Fibroblast of the aortic adventitia (primary cell): Measurements from ENCODE around the gene CCN5. TPM values are rescaled to one million over a fixed set of nuclear protein-coding genes. Genes with fewer than 3 reads are reported as not detected.

Experiments used
- DNase-seq: peaks from one replicate; pipeline ENCODE4 v3.0.0-alpha.2; 2010; ENCODE audit warnings: low read depth
- H3K4me3 ChIP-seq: 2 replicates; pipeline ENCODE4 v1.5.1; 2011; ENCODE audit warnings: low read depth, mild to moderate bottlenecking, control low read depth, low read length, moderate library complexity
- total RNA-seq: library from RNA; depleted of rRNA; stranded (reverse); fragments of >200 nt; gene quantifications from 2 replicates; pipeline ENCODE4 v1.2.3, GENCODE V29; 2012; ENCODE audit warnings: low replicate concordance
- TF ChIP-seq, protein P1 (sequence below): IDR thresholded peaks from 2 replicates; pipeline ENCODE4 v1.5.1; 2011; ENCODE audit warnings: mild to moderate bottlenecking, low read length, control low read depth, inconsistent platforms; ENCODE audit not compliant: insufficient read depth

The CCN5 gene
- total RNA-seq, 1 donor, result 266 TPM

DNA sequence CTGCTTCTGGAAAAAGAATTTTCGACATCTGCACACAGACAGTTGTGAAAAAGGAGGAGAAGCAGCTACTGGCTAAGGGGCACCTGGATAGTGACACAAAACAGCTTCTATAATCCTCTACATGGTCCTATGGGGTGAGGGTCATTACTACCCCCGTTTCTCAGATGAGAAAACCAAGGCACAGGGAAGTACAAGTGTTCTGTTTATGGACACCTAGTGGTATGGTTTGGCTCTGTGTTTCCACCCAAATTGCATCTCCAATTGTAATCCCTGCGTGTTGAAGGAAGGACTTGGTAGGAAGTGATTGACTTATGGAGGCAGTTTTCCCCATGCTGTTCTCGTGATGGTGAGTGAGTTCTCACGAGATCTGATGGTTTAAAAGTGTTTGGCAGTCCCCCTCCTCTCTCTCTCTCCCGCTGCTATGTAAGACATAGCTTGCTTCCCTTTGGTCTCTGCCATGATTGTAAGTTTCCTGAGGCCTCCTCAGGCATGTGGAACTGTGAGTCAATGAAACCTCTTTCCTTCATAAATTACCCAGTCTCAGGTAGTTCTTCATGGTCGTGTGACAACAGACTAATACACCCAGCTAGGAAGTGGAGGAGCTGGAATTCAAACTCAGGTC, 28.0 kb downstream of the CCN5 start:
- DNase-seq, result no peak
- H3K4me3 ChIP-seq, result no peak overlapping the region
- TF ChIP-seq, protein P1, sequence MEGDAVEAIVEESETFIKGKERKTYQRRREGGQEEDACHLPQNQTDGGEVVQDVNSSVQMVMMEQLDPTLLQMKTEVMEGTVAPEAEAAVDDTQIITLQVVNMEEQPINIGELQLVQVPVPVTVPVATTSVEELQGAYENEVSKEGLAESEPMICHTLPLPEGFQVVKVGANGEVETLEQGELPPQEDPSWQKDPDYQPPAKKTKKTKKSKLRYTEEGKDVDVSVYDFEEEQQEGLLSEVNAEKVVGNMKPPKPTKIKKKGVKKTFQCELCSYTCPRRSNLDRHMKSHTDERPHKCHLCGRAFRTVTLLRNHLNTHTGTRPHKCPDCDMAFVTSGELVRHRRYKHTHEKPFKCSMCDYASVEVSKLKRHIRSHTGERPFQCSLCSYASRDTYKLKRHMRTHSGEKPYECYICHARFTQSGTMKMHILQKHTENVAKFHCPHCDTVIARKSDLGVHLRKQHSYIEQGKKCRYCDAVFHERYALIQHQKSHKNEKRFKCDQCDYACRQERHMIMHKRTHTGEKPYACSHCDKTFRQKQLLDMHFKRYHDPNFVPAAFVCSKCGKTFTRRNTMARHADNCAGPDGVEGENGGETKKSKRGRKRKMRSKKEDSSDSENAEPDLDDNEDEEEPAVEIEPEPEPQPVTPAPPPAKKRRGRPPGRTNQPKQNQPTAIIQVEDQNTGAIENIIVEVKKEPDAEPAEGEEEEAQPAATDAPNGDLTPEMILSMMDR, result no peak

DNA sequence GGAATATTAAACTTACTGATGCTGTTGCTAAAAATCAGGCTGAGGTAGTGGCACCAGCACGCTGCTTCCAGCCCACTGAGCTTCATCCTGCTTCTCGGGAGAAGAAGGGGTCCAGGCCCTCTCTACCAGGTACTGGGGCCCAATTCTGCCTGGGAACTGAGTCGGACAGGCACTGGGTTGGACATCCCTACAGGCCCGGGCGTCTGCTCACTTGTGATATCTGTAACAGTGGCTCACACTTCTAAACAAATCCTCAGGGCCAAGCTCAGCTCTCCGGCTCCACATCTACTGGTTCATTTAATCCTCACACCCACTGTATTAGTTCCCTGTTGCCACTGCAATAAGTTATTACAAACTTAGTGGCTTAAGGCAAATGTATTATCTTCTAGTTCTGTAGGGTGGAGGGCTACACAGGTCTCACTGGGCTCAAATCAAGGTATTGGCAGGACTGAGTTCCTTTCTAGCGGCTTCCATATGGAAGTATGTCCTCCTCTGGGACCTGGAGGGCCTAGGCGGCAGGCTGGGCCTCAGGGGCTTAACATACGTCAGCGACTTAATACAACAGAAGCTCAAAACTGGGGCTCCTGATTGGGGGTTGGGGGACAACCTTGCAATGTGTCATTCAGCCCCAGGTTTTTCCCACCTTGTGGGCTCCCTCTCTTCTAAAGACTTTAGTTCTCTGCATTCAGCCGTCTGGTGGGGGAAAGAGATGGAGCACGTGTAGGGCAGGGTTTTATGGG, 28.9 kb downstream of the CCN5 start:
- TF ChIP-seq, protein P1, result no peak
- no peak overlapping the region for H3K4me3 ChIP-seq
- no peak for DNase-seq

DNA sequence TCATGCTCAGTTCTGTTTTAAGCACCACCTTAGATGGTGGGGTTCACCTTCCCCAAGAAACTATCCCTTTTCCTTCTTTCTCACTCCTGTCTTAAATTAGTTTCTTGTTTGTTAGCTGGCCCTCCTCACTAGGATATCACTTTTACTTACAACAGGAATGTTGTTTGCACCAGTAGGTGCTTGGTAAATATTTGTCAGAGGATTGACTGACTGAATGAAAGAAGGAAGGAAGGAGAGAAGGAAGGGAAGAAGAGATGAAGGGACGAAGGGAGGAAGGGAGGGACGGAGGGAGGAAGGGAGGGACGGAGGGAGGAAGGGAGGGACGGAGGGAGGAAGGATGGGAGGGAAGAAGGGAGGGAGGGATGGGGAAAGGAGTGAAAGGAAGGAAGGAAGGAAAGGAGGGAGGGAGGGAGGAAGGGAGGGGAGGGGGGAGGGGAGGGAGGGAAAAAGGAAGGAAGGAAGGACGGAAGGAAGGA, 30.0 kb downstream of the CCN5 start:
- DNase-seq, result no peak
- no peak overlapping the region for H3K4me3 ChIP-seq
- TF ChIP-seq, protein P1, result no peak

DNA sequence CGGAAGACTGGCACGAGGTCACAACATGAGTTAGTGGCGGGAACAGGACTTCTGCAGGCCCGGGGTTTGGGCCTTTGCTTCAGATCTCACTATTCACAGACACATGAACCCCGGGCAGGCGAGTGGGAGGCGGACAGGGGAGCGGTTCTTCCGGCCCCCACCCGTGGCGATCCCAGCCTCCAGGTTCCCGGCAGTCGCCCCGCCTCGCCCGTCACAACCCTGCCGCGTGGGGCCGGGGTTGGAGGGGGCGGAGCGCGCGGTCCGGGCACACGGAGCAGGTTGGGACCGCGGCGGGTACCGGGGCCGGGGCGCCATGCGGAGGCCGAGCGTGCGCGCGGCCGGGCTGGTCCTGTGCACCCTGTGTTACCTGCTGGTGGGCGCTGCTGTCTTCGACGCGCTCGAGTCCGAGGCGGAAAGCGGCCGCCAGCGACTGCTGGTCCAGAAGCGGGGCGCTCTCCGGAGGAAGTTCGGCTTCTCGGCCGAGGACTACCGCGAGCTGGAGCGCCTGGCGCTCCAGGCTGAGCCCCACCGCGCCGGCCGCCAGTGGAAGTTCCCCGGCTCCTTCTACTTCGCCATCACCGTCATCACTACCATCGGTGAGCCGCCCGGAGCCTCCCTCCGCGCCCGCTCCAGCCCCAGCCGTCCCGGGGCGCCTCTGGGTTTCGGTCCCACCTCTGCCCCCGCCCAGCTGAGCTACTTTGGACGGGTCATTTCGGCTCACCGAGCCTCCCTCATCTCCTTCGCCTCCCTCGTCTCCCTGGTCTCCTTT, 30.6 kb downstream of the CCN5 start, which contains the start of gene KCNK15:
Gene KCNK15, plus strand, starts transcription at position 268 of the 769 bp plus-strand sequence. Its CDS starts 46 bp downstream, at position 314.
- TF ChIP-seq, protein P1, result no peak
- H3K4me3 ChIP-seq, result peak within 1 kb of the TSS; percentile 63
- no peak for DNase-seq

DNA sequence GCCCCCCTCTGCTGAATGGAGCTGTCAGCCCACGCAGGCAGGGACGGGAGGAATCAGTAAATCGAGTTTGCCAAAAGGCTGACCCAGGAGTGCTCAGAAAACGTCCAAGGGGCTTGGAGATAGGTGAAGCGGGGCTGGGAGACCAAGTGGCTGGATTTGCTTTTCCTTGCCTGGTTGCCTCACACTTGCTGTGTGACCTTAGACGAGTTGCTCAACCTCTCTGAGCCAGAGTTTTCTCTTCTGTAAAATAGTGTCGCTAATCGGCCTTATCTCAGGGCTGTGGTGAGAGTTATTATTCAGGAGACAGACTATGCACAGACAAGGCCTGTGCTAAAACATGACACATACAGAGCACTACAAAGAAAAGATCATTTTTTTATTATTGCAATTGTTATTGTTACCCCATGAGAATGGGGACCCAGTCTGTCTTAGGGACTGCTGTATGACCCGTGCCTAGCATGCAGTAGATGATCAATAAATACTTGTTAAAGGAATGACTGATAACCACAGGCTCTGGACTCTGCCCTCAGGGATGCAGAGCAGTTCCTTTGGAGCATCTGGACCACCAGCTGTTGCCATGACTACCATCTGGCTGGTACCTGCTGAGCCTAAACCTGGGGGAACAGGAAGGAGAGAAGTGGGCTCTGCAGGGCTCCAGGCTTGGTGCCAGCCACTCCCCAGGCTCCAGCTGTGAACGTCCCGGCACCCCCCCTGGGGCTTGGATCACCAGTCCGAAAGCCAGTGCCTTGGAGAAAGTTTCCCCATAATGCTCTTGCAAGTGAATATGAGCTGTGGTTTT, 31.4 kb downstream of the CCN5 start:
- peak overlapping the region; percentile 63 for H3K4me3 ChIP-seq
- TF ChIP-seq, protein P1, result no peak
- DNase-seq, result no peak
